H9 (cell line): Measurements from ENCODE around the gene CEMIP. TPM values are rescaled to one million over a fixed set of nuclear protein-coding genes. Genes with fewer than 3 reads are reported as not detected.

ENCODE experiments used
- DNase-seq: peaks from one replicate; pipeline ENCODE4 v3.0.0-alpha.2; 2017
- H2AFZ ChIP-seq: one replicate; pipeline ENCODE4 v1.6.1; 2013; ENCODE audit warnings: mild to moderate bottlenecking, low read length, control low read depth, moderate library complexity
- H2AK5ac ChIP-seq: 2 replicates; pipeline ENCODE4 v1.6.1; 2013; ENCODE audit warnings: low read length, control low read depth, mixed read lengths; ENCODE audit not compliant: insufficient read length
- H2BK120ac ChIP-seq: one replicate; pipeline ENCODE4 v1.6.1; 2013; ENCODE audit warnings: low read depth, mild to moderate bottlenecking, low read length, control low read depth, inconsistent platforms; ENCODE audit not compliant: poor library complexity, severe bottlenecking
- H2BK12ac ChIP-seq: 2 replicates; pipeline ENCODE4 v1.6.1; 2013; ENCODE audit warnings: low read length, control low read depth, mixed read lengths, low read depth; ENCODE audit not compliant: insufficient read length
- H2BK15ac ChIP-seq: 2 replicates; pipeline ENCODE4 v1.6.1; 2013; ENCODE audit warnings: low read depth, low read length, control low read depth
- H2BK20ac ChIP-seq: one replicate; pipeline ENCODE4 v1.6.1; 2013; ENCODE audit warnings: low read depth, mild to moderate bottlenecking, low read length, control low read depth, inconsistent platforms; ENCODE audit not compliant: poor library complexity, severe bottlenecking
- H2BK5ac ChIP-seq: 2 replicates; pipeline ENCODE4 v1.6.1; 2013; ENCODE audit warnings: low read length, control low read depth, mixed read lengths; ENCODE audit not compliant: insufficient read length
- H3K14ac ChIP-seq: 2 replicates; pipeline ENCODE4 v1.6.1; 2013; ENCODE audit warnings: low read length, control low read depth; ENCODE audit not compliant: insufficient read depth
- H3K18ac ChIP-seq: 2 replicates; pipeline ENCODE4 v1.6.1; 2013; ENCODE audit warnings: low read depth, mild to moderate bottlenecking, mixed read lengths, low read length, control low read depth; ENCODE audit not compliant: insufficient read length
- H3K23ac ChIP-seq: 2 replicates; pipeline ENCODE4 v1.6.1; 2013; ENCODE audit warnings: low read length, control low read depth, mixed read lengths, low read depth; ENCODE audit not compliant: insufficient read length
- H3K23me2 ChIP-seq: 2 replicates; pipeline ENCODE4 v1.6.1; 2013; ENCODE audit warnings: low read depth, mild to moderate bottlenecking, mixed read lengths, low read length, control low read depth; ENCODE audit not compliant: insufficient read length, poor library complexity, severe bottlenecking
- H3K27ac ChIP-seq: 2 replicates; pipeline ENCODE4 v1.5.1; 2013; ENCODE audit warnings: low read length, control low read depth, mixed read lengths, low read depth; ENCODE audit not compliant: insufficient read length
- H3K27me3 ChIP-seq: 2 replicates; pipeline ENCODE4 v1.6.1; 2013; ENCODE audit warnings: low read length, control low read depth, inconsistent platforms; ENCODE audit not compliant: insufficient read depth
- H3K4ac ChIP-seq: 2 replicates; pipeline ENCODE4 v1.6.1; 2013; ENCODE audit warnings: low read depth, mild to moderate bottlenecking, control low read depth, inconsistent platforms, low read length, moderate library complexity
- H3K4me1 ChIP-seq: 2 replicates; pipeline ENCODE4 v1.6.1; 2013; ENCODE audit warnings: low read length, control low read depth, inconsistent platforms; ENCODE audit not compliant: insufficient read depth
- H3K4me2 ChIP-seq: 2 replicates; pipeline ENCODE4 v1.6.1; 2013; ENCODE audit warnings: low read length, control low read depth, mixed read lengths; ENCODE audit not compliant: insufficient read length, insufficient read depth
- H3K56ac ChIP-seq: 2 replicates; pipeline ENCODE4 v1.6.1; 2013; ENCODE audit warnings: low read depth, mild to moderate bottlenecking, mixed read lengths, low read length, control low read depth; ENCODE audit not compliant: insufficient read length
- H3K79me1 ChIP-seq: 2 replicates; pipeline ENCODE4 v1.6.1; 2013; ENCODE audit warnings: low read depth, mild to moderate bottlenecking, moderate library complexity, low read length, control low read depth, inconsistent platforms; ENCODE audit not compliant: insufficient read depth, poor library complexity, severe bottlenecking
- H3K79me2 ChIP-seq: 2 replicates; pipeline ENCODE4 v1.6.1; 2013; ENCODE audit warnings: low read length, control low read depth, inconsistent platforms; ENCODE audit not compliant: insufficient read depth
- H3K9ac ChIP-seq: 2 replicates; pipeline ENCODE4 v1.6.1; 2013; ENCODE audit warnings: low read length, control low read depth, mixed read lengths; ENCODE audit not compliant: insufficient read length; ENCODE audit errors: extremely low read depth
- H3K9me3 ChIP-seq: one replicate; pipeline ENCODE4 v1.6.1; 2013; ENCODE audit warnings: low read depth, low read length, inconsistent platforms; ENCODE audit not compliant: control insufficient read depth
- H3T11ph ChIP-seq: one replicate; pipeline ENCODE4 v1.6.1; 2013; ENCODE audit warnings: mild to moderate bottlenecking, low read length, control low read depth, inconsistent platforms
- H4K20me1 ChIP-seq: one replicate; pipeline ENCODE4 v1.6.1; 2013; ENCODE audit not compliant: control insufficient read depth, insufficient read length, insufficient read depth
- H4K5ac ChIP-seq: 2 replicates; pipeline ENCODE4 v1.6.1; 2013; ENCODE audit warnings: low read depth, mild to moderate bottlenecking, mixed read lengths, low read length, control low read depth; ENCODE audit not compliant: insufficient read length
- H4K8ac ChIP-seq: replicated peaks from 2 replicates; pipeline ENCODE4 v1.6.1; 2013; ENCODE audit warnings: low read length, control low read depth, mixed read lengths, low read depth; ENCODE audit not compliant: insufficient read length
- H4K91ac ChIP-seq: 2 replicates; pipeline ENCODE4 v1.6.1; 2013; ENCODE audit warnings: low read depth, mild to moderate bottlenecking, moderate library complexity, mixed read lengths, low read length, control low read depth; ENCODE audit not compliant: insufficient read length
- H3K27ac Mint-ChIP-seq, 3 experiments: 2 replicates in 2 of 3; 3 replicates in 1 of 3; pipeline ENCODE4 v1.8.0; 2020 to 2021; ENCODE audit warnings: mixed read lengths in 3 of 3, mild to moderate bottlenecking in 1 of 3, moderate library complexity in 1 of 3
- H3K27me3 Mint-ChIP-seq: 2 replicates; pipeline ENCODE4 v1.8.0; 2021; ENCODE audit warnings: low read depth, mild to moderate bottlenecking, moderate library complexity, mixed read lengths
- H3K36me3 Mint-ChIP-seq, 3 experiments: 2 replicates in 2 of 3; 3 replicates in 1 of 3; pipeline ENCODE4 v1.8.0; 2020 to 2021; ENCODE audit warnings: low read depth in 3 of 3, mixed read lengths in 3 of 3; ENCODE audit not compliant: insufficient read depth in 1 of 3
- H3K4me1 Mint-ChIP-seq, 2 experiments: 2 replicates each; pipeline ENCODE4 v1.8.0; 2020; ENCODE audit warnings: mixed read lengths in 2 of 2
- H3K4me3 Mint-ChIP-seq, 2 experiments: 2 replicates in 1 of 2; 3 replicates in 1 of 2; pipeline ENCODE4 v1.8.0; 2020 to 2021; ENCODE audit warnings: mild to moderate bottlenecking in 2 of 2, mixed read lengths in 2 of 2, moderate library complexity in 1 of 2
- H3K9me3 Mint-ChIP-seq, 2 experiments: 2 replicates in 1 of 2; 3 replicates in 1 of 2; pipeline ENCODE4 v1.8.0; 2020; ENCODE audit warnings: mild to moderate bottlenecking in 2 of 2, mixed read lengths in 2 of 2, moderate library complexity in 1 of 2
- WGBS: extraction: QIAGEN DNeasy Blood & Tissue Kit; methylation state at CpG from one replicate; pipeline ENCODE4 v1.1.7; 2013; ENCODE audit warnings: missing lambda C conversion rate, low lambda C conversion rate, mixed read lengths; ENCODE audit not compliant: insufficient read length; ENCODE audit errors: extremely low coverage; 5-methylcytosine and 5-hydroxymethylcytosine counted together
- total RNA-seq: library from RNA; stranded (reverse); gene quantifications from 2 replicates; pipeline ENCODE4 v1.2.1, GENCODE V29; 2021
- TF ChIP-seq, protein P1 (sequence below): fragments of 200-600 bp; sonication (generic); conservative IDR thresholded peaks from 3 replicates; pipeline ENCODE4 v1.8.0; 2021; ENCODE audit warnings: antibody characterized with exemption, mild to moderate bottlenecking

The CEMIP gene
- total RNA-seq, 1 experiment from 2014 or later, result 0.09 TPM

GRCh38 chr15:80817901-80818300 is 38.7 kb downstream of the CEMIP start:
- no peak overlapping the region for H2BK20ac ChIP-seq
- H2BK12ac ChIP-seq, result no peak overlapping the region
- no peaks in the 10 kb centered on the region for H3K23me2 ChIP-seq
- no peaks in the 10 kb centered on the region for H3K9me3 ChIP-seq
- H3K4ac ChIP-seq, result no peak overlapping the region
- Mint-ChIP-seq H3K27ac (no peak overlapping the region), H3K9me3 (no peaks in the 10 kb centered on the region), H3K4me3 (no peak overlapping the region), H3K27me3 (peaks cover 7% of the 10 kb centered on the region), H3K4me1 (peaks cover 12 to 13% of the 10 kb centered on the region in 2 experiments), H3K36me3 (no peaks in the 10 kb centered on the region; a peak in 1 of 7 replicates)
- H2AFZ ChIP-seq, result no peak overlapping the region
- no peak overlapping the region for H3K27ac ChIP-seq
- TF ChIP-seq, protein P1, sequence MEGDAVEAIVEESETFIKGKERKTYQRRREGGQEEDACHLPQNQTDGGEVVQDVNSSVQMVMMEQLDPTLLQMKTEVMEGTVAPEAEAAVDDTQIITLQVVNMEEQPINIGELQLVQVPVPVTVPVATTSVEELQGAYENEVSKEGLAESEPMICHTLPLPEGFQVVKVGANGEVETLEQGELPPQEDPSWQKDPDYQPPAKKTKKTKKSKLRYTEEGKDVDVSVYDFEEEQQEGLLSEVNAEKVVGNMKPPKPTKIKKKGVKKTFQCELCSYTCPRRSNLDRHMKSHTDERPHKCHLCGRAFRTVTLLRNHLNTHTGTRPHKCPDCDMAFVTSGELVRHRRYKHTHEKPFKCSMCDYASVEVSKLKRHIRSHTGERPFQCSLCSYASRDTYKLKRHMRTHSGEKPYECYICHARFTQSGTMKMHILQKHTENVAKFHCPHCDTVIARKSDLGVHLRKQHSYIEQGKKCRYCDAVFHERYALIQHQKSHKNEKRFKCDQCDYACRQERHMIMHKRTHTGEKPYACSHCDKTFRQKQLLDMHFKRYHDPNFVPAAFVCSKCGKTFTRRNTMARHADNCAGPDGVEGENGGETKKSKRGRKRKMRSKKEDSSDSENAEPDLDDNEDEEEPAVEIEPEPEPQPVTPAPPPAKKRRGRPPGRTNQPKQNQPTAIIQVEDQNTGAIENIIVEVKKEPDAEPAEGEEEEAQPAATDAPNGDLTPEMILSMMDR, result no peak
- H3T11ph ChIP-seq, result no peak overlapping the region
- H4K20me1 ChIP-seq, result no peaks in the 10 kb centered on the region
- no peaks in the 10 kb centered on the region for H3K27me3 ChIP-seq
- no peak overlapping the region for H3K23ac ChIP-seq
- H3K4me1 ChIP-seq, result peaks cover 9% of the 10 kb centered on the region; the same call in 1 of the 2 replicates
- no peak overlapping the region for H2BK5ac ChIP-seq
- H4K5ac ChIP-seq, result no peak overlapping the region
- no peak overlapping the region for H3K56ac ChIP-seq
- DNase-seq, result no peak
- no peak overlapping the region for H4K8ac ChIP-seq
- H3K79me1 ChIP-seq, result no peaks in the 10 kb centered on the region
- no peaks in the 10 kb centered on the region for H3K79me2 ChIP-seq
- WGBS, result no CpG with 5 or more reads among the region's 3 CpGs
- no peak overlapping the region for H2BK15ac ChIP-seq
- no peak overlapping the region for H3K18ac ChIP-seq
- no peak overlapping the region for H2AK5ac ChIP-seq
- no peak overlapping the region for H3K4me2 ChIP-seq
- H4K91ac ChIP-seq, result no peak overlapping the region
- H3K9ac ChIP-seq, result no peak overlapping the region
- H3K14ac ChIP-seq, result no peak overlapping the region
- no peak overlapping the region for H2BK120ac ChIP-seq
